Prostate gland (tissue), 2 donors: ENCODE results near the gene TMEM158.

Experiments used
- POLR2A ChIP-seq: fragments of 450-650 bp; IDR thresholded peaks from one replicate; pipeline ENCODE4 v1.6.1; 2016; ENCODE audit warnings: antibody characterized with exemption, mild to moderate bottlenecking
- TF ChIP-seq, protein P1 (sequence below), 4 experiments: fragments of 200-600 bp in 2 of 4; fragments of 450-650 bp in 2 of 4; sonication (generic) in 2 of 4; IDR thresholded peaks; 1 replicate in 3 of 4; 2 replicates in 1 of 4; pipeline ENCODE4 v1.5.1; 2016 to 2019; ENCODE audit warnings: antibody characterized with exemption in 4 of 4, mild to moderate bottlenecking in 2 of 4, moderate library complexity in 2 of 4

- TF ChIP-seq POLR2A: no peak
- TF ChIP-seq, protein P1, sequence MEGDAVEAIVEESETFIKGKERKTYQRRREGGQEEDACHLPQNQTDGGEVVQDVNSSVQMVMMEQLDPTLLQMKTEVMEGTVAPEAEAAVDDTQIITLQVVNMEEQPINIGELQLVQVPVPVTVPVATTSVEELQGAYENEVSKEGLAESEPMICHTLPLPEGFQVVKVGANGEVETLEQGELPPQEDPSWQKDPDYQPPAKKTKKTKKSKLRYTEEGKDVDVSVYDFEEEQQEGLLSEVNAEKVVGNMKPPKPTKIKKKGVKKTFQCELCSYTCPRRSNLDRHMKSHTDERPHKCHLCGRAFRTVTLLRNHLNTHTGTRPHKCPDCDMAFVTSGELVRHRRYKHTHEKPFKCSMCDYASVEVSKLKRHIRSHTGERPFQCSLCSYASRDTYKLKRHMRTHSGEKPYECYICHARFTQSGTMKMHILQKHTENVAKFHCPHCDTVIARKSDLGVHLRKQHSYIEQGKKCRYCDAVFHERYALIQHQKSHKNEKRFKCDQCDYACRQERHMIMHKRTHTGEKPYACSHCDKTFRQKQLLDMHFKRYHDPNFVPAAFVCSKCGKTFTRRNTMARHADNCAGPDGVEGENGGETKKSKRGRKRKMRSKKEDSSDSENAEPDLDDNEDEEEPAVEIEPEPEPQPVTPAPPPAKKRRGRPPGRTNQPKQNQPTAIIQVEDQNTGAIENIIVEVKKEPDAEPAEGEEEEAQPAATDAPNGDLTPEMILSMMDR (IDR thresholded peaks at IDR 0.05): no peak
These were observed 32.2 kb upstream of the TMEM158 start for GRCh38 chr3:45258317-45258716.
